K562 (cell line): ENCODE measurements around the gene C1orf116. TPM values are rescaled to one million over a fixed set of nuclear protein-coding genes. Genes with fewer than 3 reads are reported as not detected.

Experiments used
- BHLHE40 ChIP-seq: IDR thresholded peaks from 2 replicates; pipeline ENCODE4 v1.6.1; 2011; ENCODE audit warnings: low read length, improper control_type of control experiment
- HNRNPL ChIP-seq: fragments of 200-400 bp; formaldehyde crosslinking; IDR thresholded peaks from 2 replicates; pipeline ENCODE4 v1.6.1; 2017; ENCODE audit warnings: low read depth, mild to moderate bottlenecking, low read length
- NEUROD1 ChIP-seq: fragments of 150-350 bp; IDR thresholded peaks from 2 replicates; pipeline ENCODE4 v1.6.1; 2014; ENCODE audit warnings: borderline replicate concordance, low read length, low read depth; ENCODE audit not compliant: partially characterized antibody
- NONO ChIP-seq, 2 experiments: fragments of 200-400 bp in 1 of 2; fragments of 450-650 bp in 1 of 2; formaldehyde crosslinking in 1 of 2; IDR thresholded peaks; 2 replicates each; pipeline ENCODE4 v1.6.1; 2017; ENCODE audit warnings: low read depth in 2 of 2, mild to moderate bottlenecking in 2 of 2, moderate library complexity in 2 of 2, low read length in 1 of 2
- PML ChIP-seq: IDR thresholded peaks from 2 replicates; pipeline ENCODE4 v1.6.1; 2012; ENCODE audit warnings: low read length, inconsistent platforms
- SMARCA4 ChIP-seq: fragments of 450-650 bp; IDR thresholded peaks from 2 replicates; pipeline ENCODE4 v1.6.1; 2016
- SNRNP70 ChIP-seq: fragments of 200-400 bp; formaldehyde crosslinking; optimal IDR thresholded peaks from 2 replicates; pipeline ENCODE3; 2017; ENCODE audit warnings: low read depth, low read length
- STAT5B ChIP-seq: fragments of 250-450 bp; sonication (Bioruptor Pico); IDR thresholded peaks from 2 replicates; pipeline ENCODE4 v1.8.0; 2021; ENCODE audit warnings: mild to moderate bottlenecking, inconsistent platforms
- ZBED1 ChIP-seq: IDR thresholded peaks from 2 replicates; pipeline ENCODE4 v1.6.1; 2014
- ZNF766 ChIP-seq: fragments of 200-800 bp; sonication (Bioruptor generic); conservative IDR thresholded peaks from 2 replicates; pipeline ENCODE4 v1.6.1; 2016; ENCODE audit warnings: missing genetic modification characterization, missing compliant biosample characterization
- ZNF780A ChIP-seq: fragments of 250-450 bp; sonication (Bioruptor Pico); IDR thresholded peaks from 2 replicates; pipeline ENCODE4 v1.5.0; 2021; ENCODE audit warnings: mild to moderate bottlenecking
- polyA plus RNA-seq, 8 experiments: library from polyadenylated mRNA; depleted of rRNA in 4 of 8; stranded (reverse) in 5 of 8; unstranded in 3 of 8; fragments of >200 nt; fragmentation: Nextera tagmentation in 2 of 8; fragmentation: Illumina TruSeq in 1 of 8; extraction: Ambion mirVana in 2 of 8; extraction: Trizol in 1 of 8; gene quantifications; 2 replicates each; pipeline versions ENCODE4 v1.2.1 to v1.2.3, GENCODE V29; 2011 to 2014; ENCODE audit warnings: inconsistent platforms in 1 of 8, missing spikeins in 1 of 8
- total RNA-seq, 7 experiments: library from RNA; depleted of rRNA in 6 of 7; stranded (reverse); fragments of >200 nt in 6 of 7; fragmentation: Illumina TruSeq in 2 of 7; extraction: Trizol in 2 of 7; gene quantifications; 2 replicates each; pipeline versions ENCODE4 v1.2.1 to v1.2.3, GENCODE V29; 2011 to 2021; ENCODE audit warnings: low replicate concordance in 1 of 7
- TF ChIP-seq, protein P1 (sequence below): fragments of 250-450 bp; sonication (Bioruptor Pico); IDR thresholded peaks from 2 replicates; pipeline ENCODE4 v1.4.0; 2020; ENCODE audit warnings: mild to moderate bottlenecking
- TF ChIP-seq, protein P2 (sequence below), 2 experiments: fragments of 450-650 bp; IDR thresholded peaks; 2 replicates each; pipeline ENCODE4 v1.6.1; 2016
- TF ChIP-seq, protein P3 (sequence below): fragments of 450-650 bp; formaldehyde crosslinking; IDR thresholded peaks from 2 replicates; pipeline ENCODE4 v1.4.0; 2020; ENCODE audit warnings: mild to moderate bottlenecking, moderate library complexity
- TF ChIP-seq, protein P4 (sequence below): IDR thresholded peaks from 2 replicates; pipeline ENCODE4 v1.6.1; 2011; ENCODE audit warnings: borderline replicate concordance, low read depth, mild to moderate bottlenecking, moderate library complexity, low read length; ENCODE audit not compliant: insufficient read depth, poor library complexity, severe bottlenecking
- TF ChIP-seq, protein P5 (sequence below): sonication (generic); formaldehyde crosslinking; IDR thresholded peaks from 2 replicates; pipeline ENCODE4 v1.8.0; 2023; ENCODE audit warnings: mild to moderate bottlenecking, missing genetic modification reagents

C1orf116 gene
- total and polyA plus RNA-seq, 9 of the 15 experiments (the other 6 are each of a cell fraction or from before 2014, with no cell fraction given), result 0.62 to 3.0 (median 0.95) TPM

DNA sequence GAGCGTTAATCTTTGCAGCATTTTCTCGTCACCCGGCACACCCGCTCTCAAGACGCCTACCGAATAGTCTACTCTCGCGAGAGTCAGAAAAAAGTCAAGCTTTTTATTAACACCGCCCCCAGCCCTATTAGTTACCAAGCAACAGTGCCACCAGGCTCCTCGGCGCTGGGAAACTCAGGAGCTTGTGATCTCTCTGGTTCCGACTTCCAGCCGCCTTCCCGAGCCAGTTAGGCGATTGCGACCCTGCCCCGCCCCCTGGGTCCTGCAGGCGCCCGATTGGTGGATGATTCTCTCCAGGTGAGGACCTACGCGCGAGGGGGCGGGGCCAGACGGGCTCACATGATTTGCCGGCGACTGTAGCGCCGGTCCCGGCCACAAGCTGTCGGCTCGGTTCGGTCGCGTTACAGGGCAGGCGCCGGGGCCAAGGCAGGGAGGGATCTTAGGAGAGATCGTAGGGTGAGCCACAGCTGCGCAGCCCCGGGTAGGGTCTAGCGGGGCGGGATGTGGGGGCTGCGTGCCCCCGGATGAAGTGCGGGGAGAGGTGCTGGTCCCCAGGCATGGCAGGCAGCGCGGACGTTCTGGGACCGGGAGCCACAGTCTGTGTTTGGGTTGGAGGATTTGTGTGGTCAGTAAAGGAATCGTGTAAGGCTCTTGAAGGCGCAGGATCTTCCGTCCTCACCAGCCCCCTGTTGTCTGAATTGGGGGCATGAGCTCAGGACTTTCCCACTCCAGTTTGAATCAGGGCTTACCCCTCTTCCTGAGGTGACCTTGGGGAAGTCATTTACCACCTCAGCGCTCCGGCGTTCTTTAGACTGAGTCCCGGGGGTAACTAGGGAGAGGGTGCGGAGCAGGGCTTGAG, 20.6 kb upstream of the C1orf116 start, which contains the start of gene PFKFB2 (continued):
- TF ChIP-seq, protein P1, sequence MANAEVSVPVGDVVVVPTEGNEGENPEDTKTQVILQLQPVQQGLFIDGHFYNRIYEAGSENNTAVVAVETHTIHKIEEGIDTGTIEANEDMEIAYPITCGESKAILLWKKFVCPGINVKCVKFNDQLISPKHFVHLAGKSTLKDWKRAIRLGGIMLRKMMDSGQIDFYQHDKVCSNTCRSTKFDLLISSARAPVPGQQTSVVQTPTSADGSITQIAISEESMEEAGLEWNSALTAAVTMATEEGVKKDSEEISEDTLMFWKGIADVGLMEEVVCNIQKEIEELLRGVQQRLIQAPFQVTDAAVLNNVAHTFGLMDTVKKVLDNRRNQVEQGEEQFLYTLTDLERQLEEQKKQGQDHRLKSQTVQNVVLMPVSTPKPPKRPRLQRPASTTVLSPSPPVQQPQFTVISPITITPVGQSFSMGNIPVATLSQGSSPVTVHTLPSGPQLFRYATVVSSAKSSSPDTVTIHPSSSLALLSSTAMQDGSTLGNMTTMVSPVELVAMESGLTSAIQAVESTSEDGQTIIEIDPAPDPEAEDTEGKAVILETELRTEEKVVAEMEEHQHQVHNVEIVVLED, result no peak
- TF ChIP-seq, protein P2, sequence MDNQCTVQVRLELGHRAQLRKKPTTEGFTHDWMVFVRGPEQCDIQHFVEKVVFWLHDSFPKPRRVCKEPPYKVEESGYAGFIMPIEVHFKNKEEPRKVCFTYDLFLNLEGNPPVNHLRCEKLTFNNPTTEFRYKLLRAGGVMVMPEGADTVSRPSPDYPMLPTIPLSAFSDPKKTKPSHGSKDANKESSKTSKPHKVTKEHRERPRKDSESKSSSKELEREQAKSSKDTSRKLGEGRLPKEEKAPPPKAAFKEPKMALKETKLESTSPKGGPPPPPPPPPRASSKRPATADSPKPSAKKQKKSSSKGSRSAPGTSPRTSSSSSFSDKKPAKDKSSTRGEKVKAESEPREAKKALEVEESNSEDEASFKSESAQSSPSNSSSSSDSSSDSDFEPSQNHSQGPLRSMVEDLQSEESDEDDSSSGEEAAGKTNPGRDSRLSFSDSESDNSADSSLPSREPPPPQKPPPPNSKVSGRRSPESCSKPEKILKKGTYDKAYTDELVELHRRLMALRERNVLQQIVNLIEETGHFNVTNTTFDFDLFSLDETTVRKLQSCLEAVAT (IDR thresholded peaks at IDR 0.05), result peak; percentile 16 to 72; a peak in 2 of 4 replicates
- TF ChIP-seq ZNF780A, result no peak
- peak in 1 of 2 experiments; percentile 55; a peak in 2 of 4 replicates for TF ChIP-seq NONO (IDR thresholded peaks at IDR 0.05; ENCODE audit: low read depth in 2 of 2, low read length in 1 of 2)
- TF ChIP-seq HNRNPL, result no peak
- TF ChIP-seq SNRNP70, result no peak
- TF ChIP-seq, protein P3, sequence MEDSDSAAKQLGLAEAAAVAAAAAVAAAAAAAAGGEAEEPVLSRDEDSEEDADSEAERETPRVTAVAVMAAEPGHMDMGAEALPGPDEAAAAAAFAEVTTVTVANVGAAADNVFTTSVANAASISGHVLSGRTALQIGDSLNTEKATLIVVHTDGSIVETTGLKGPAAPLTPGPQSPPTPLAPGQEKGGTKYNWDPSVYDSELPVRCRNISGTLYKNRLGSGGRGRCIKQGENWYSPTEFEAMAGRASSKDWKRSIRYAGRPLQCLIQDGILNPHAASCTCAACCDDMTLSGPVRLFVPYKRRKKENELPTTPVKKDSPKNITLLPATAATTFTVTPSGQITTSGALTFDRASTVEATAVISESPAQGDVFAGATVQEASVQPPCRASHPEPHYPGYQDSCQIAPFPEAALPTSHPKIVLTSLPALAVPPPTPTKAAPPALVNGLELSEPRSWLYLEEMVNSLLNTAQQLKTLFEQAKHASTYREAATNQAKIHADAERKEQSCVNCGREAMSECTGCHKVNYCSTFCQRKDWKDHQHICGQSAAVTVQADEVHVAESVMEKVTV, result no peak
- TF ChIP-seq PML, result peak; percentile 86; the same call in 1 of the 2 replicates
- 0 out of 2 replicates have a peak, but pooled peaks have one; percentile 17 for TF ChIP-seq SMARCA4
- peak; percentile 22; the same call in 1 of the 2 replicates for TF ChIP-seq ZBED1
- TF ChIP-seq BHLHE40, result peak; percentile 79
- TF ChIP-seq STAT5B (CRISPR knock-in tag), result no peak
- TF ChIP-seq ZNF766 (CRISPR knock-in tag), result peak; percentile 46; the same call in 1 of the 2 replicates
- TF ChIP-seq, protein P4, sequence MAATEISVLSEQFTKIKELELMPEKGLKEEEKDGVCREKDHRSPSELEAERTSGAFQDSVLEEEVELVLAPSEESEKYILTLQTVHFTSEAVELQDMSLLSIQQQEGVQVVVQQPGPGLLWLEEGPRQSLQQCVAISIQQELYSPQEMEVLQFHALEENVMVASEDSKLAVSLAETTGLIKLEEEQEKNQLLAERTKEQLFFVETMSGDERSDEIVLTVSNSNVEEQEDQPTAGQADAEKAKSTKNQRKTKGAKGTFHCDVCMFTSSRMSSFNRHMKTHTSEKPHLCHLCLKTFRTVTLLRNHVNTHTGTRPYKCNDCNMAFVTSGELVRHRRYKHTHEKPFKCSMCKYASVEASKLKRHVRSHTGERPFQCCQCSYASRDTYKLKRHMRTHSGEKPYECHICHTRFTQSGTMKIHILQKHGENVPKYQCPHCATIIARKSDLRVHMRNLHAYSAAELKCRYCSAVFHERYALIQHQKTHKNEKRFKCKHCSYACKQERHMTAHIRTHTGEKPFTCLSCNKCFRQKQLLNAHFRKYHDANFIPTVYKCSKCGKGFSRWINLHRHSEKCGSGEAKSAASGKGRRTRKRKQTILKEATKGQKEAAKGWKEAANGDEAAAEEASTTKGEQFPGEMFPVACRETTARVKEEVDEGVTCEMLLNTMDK, result peak; percentile 79
- TF ChIP-seq, protein P5, sequence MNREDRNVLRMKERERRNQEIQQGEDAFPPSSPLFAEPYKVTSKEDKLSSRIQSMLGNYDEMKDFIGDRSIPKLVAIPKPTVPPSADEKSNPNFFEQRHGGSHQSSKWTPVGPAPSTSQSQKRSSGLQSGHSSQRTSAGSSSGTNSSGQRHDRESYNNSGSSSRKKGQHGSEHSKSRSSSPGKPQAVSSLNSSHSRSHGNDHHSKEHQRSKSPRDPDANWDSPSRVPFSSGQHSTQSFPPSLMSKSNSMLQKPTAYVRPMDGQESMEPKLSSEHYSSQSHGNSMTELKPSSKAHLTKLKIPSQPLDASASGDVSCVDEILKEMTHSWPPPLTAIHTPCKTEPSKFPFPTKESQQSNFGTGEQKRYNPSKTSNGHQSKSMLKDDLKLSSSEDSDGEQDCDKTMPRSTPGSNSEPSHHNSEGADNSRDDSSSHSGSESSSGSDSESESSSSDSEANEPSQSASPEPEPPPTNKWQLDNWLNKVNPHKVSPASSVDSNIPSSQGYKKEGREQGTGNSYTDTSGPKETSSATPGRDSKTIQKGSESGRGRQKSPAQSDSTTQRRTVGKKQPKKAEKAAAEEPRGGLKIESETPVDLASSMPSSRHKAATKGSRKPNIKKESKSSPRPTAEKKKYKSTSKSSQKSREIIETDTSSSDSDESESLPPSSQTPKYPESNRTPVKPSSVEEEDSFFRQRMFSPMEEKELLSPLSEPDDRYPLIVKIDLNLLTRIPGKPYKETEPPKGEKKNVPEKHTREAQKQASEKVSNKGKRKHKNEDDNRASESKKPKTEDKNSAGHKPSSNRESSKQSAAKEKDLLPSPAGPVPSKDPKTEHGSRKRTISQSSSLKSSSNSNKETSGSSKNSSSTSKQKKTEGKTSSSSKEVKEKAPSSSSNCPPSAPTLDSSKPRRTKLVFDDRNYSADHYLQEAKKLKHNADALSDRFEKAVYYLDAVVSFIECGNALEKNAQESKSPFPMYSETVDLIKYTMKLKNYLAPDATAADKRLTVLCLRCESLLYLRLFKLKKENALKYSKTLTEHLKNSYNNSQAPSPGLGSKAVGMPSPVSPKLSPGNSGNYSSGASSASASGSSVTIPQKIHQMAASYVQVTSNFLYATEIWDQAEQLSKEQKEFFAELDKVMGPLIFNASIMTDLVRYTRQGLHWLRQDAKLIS (CRISPR knock-in tag), result peak; percentile 87; the same call in 1 of the 2 replicates
- peak; percentile 68 for TF ChIP-seq NEUROD1
